Psoas muscle (tissue), 8 donors: ENCODE measurements around the gene NBPF11. TPM values are rescaled to one million over a fixed set of nuclear protein-coding genes. Genes with fewer than 3 reads are reported as not detected.
"Not testable (repeated sequence)": the region's sequence is repeated elsewhere in the genome, so short reads cannot be mapped to it uniquely, and the experiment has no call there.

Experiments used
- ATAC-seq, 4 donors: fragments of 200-7000 bp; cut with Tn5 transposase; one replicate each; pipeline ENCODE4 v1.9.1; 2020; ENCODE audit warnings: moderate library complexity in 3 of 4, mild to moderate bottlenecking in 2 of 4
- DNase-seq, 2 donors: peaks; one replicate each; pipeline ENCODE4 v3.0.0-alpha.2; 2020
- H3K27ac ChIP-seq: fragments of 200-600 bp; one replicate; pipeline ENCODE4 v1.8.0; 2022
- H3K27me3 ChIP-seq, 3 donors: fragments of 200-600 bp in 1 of 3; one replicate each; pipeline versions ENCODE4 v1.6.1 to v1.8.0; 2013 to 2022; ENCODE audit warnings: low read length in 2 of 3, mild to moderate bottlenecking in 2 of 3, moderate library complexity in 1 of 3; ENCODE audit not compliant: insufficient read depth in 3 of 3
- H3K36me3 ChIP-seq, 2 donors: fragments of 200-600 bp in 1 of 2; one replicate each; pipeline versions ENCODE4 v1.6.1 to v1.8.0; 2013 to 2022; ENCODE audit warnings: low read depth in 1 of 2, mild to moderate bottlenecking in 1 of 2, moderate library complexity in 1 of 2; ENCODE audit not compliant: insufficient read depth in 1 of 2
- H3K4me1 ChIP-seq: fragments of 200-600 bp; one replicate; pipeline ENCODE4 v1.8.0; 2022
- H3K4me3 ChIP-seq: fragments of 200-600 bp; one replicate; pipeline ENCODE4 v1.8.0; 2022; ENCODE audit warnings: mild to moderate bottlenecking
- H3K9me3 ChIP-seq: fragments of 200-600 bp; one replicate; pipeline ENCODE4 v1.8.0; 2022
- WGBS, 3 donors: extraction: QIAGEN DNeasy Blood & Tissue Kit; methylation state at CpG; one replicate each; pipeline versions ENCODE4 v1.1.6 to v1.1.7; 2013; 5-methylcytosine and 5-hydroxymethylcytosine counted together
- intact Hi-C, 2 donors: fragments of 100-400 bp; cut with DNase I; formaldehyde crosslinking; loops; one replicate each; pipeline versions ENCODE4 v1.11.0 to v1.14.2; 2022
- long read RNA-seq, 2 donors: library from polyadenylated mRNA; unstranded; transcript quantifications; one replicate each; pipeline ENCODE4 v2.0.0, GENCODE V29; 2021
- polyA plus RNA-seq, 3 donors: library from polyadenylated mRNA; stranded (reverse); fragments of 200-250 nt; gene quantifications; one replicate each; pipeline ENCODE4 v1.2.3, GENCODE V29; 2013
- total RNA-seq, 4 donors: library from RNA; stranded (reverse); fragmentation: NEBNext Ultra II Directional in 2 of 4; extraction: Animal tissue kit (Norgen Biotek cat#: 25700) in 2 of 4; gene quantifications; one replicate each; pipeline versions ENCODE4 v1.2.1 to v1.2.4, GENCODE V29; 2021 to 2023
- donor health status: healthy with polysubstance abuse.
- donor health status: DM: no; HTN: no; CAD: no; lungs with moderate emphysema.
- donor health status: Bipolar disorder and iron deficiency.
- donor health status: healthy.
- donor health status: DM: yes; HTN: yes; CAD: no.
- donor health status: DM: no; HTN: no; CAD: no.
- donor health status: DM: no; HTN: no; CAD: no.
- donor health status: DM: yes; HTN: yes; CAD: no.

Gene NBPF11
- total RNA-seq (1 to 10 TPM; 1.2 to 2.5 (median 1.9) TPM), polyA plus RNA-seq (1 to 10 TPM; 1.2 to 2.3 (median 2.2) TPM)
- long read RNA-seq, donor 1, result 0 reads
- long read RNA-seq, donor 2, partial matches to known transcripts, result 2 of 3 reads
- long read RNA-seq, donor 2, other reads (novel, unspliced or antisense), result 1 of 3 reads

- intact Hi-C loops, H3K27me3 ChIP-seq, H3K36me3 ChIP-seq, H3K4me1 ChIP-seq, H3K9me3 ChIP-seq: not testable (repeated sequence)
- DNase-seq (peak; percentile 86 to 90), ATAC-seq (peak; percentile 98 to 99 (median 98))
- 0 to 1% (median 1%) methylated on average over 33 to 45 of the region's 45 CpGs for WGBS, 3 donors
- H3K4me3 ChIP-seq, result peak within 1 kb of the TSS; percentile 83
- H3K27ac ChIP-seq, result peak within 1 kb of the TSS; percentile 69
Observed at GRCh38 chr1:148151911-148152656, at the start of gene NBPF11. Gene NBPF11 (minus strand): TSS chr1:148152281. CDS start chr1:148127003, 25,278 bp downstream.

- ATAC-seq, intact Hi-C loops: not testable (repeated sequence)
Observed at GRCh38 chr1:148197396-148197795, 45.3 kb upstream of the NBPF11 start.

GRCh38 chr1:148196949-148197348, 44.9 kb upstream of the NBPF11 start:
- DNase-seq, H3K27ac ChIP-seq, intact Hi-C loops, H3K4me3 ChIP-seq, H3K4me1 ChIP-seq, H3K36me3 ChIP-seq, H3K27me3 ChIP-seq, H3K9me3 ChIP-seq, ATAC-seq: not testable (repeated sequence)
- no CpG with 5 or more reads among the region's 1 CpG for WGBS, 3 donors

More at GRCh38 chr1:148197396-148197795, 45.3 kb upstream of the NBPF11 start:
- DNase-seq, H3K4me1 ChIP-seq, H3K27ac ChIP-seq, H3K4me3 ChIP-seq, H3K9me3 ChIP-seq, H3K27me3 ChIP-seq, H3K36me3 ChIP-seq: not testable (repeated sequence)
- WGBS, 3 donors, result no CpG with 5 or more reads among the region's 3 CpGs

GRCh38 chr1:148195115-148195514, 43.0 kb upstream of the NBPF11 start:
- H3K4me3 ChIP-seq, H3K4me1 ChIP-seq, DNase-seq, H3K27ac ChIP-seq, H3K36me3 ChIP-seq, H3K9me3 ChIP-seq, intact Hi-C loops, H3K27me3 ChIP-seq, ATAC-seq: not testable (repeated sequence)
- 71 to 86% (median 80%) methylated on average over 1 of the region's 2 CpGs for WGBS, 3 donors

GRCh38 chr1:148188768-148189167, 36.7 kb upstream of the NBPF11 start:
- H3K27ac ChIP-seq, DNase-seq, ATAC-seq, H3K9me3 ChIP-seq, H3K4me3 ChIP-seq, H3K36me3 ChIP-seq, H3K27me3 ChIP-seq, H3K4me1 ChIP-seq, intact Hi-C loops: not testable (repeated sequence)

GRCh38 chr1:148178682-148179081, 26.6 kb upstream of the NBPF11 start:
- H3K9me3 ChIP-seq, ATAC-seq, H3K27ac ChIP-seq, H3K4me1 ChIP-seq, H3K36me3 ChIP-seq, intact Hi-C loops, DNase-seq, H3K4me3 ChIP-seq, H3K27me3 ChIP-seq: not testable (repeated sequence)

- WGBS, 3 donors, result 45 to 59% (median 49%) methylated on average over 2 of the region's 2 CpGs
- ATAC-seq, intact Hi-C loops, H3K27me3 ChIP-seq, H3K27ac ChIP-seq, H3K36me3 ChIP-seq, H3K4me3 ChIP-seq, H3K9me3 ChIP-seq, DNase-seq, H3K4me1 ChIP-seq: not testable (repeated sequence)
Observed at GRCh38 chr1:148175414-148175813, 23.3 kb upstream of the NBPF11 start.

- H3K36me3 ChIP-seq, intact Hi-C loops, H3K9me3 ChIP-seq, H3K4me3 ChIP-seq, DNase-seq, ATAC-seq, H3K4me1 ChIP-seq, H3K27me3 ChIP-seq, H3K27ac ChIP-seq: not testable (repeated sequence)
Observed at GRCh38 chr1:148171995-148172394, 19.9 kb upstream of the NBPF11 start.
